ENCODE measurements around the gene TSPAN18. TPM values are rescaled to one million over a fixed set of nuclear protein-coding genes. Genes with fewer than 3 reads are reported as not detected.

Gene TSPAN18
- total RNA-seq, 4 donors from 2014 or later: 27.7 to 70.1 (median 50.2) TPM

DNA sequence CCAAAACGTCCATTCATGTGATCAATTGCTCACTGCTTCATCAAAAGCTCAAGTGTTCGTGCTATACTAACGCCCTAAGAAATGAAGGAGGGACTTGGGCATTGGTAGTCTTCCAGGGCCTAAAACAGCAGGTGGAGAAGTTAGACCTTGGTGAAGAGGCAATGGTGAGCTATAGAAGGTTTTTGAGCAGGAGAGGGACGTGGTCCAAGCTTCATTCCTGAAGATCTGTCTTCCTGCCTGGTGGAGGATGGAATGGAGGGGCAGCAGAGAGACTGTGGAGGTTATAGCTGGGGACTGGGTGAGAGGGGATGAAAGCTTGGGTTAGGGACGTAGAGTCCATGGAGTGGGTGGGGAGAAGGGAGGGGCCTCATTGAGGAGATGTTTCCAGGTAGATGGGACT, 126.2 kb downstream of the TSPAN18 start:
- TF ChIP-seq POLR2A (IDR thresholded peaks at IDR 0.05; ENCODE audit: low read depth): no peak
- no peak for TF ChIP-seq EP300 (IDR thresholded peaks at IDR 0.05)
- TF ChIP-seq POLR2AphosphoS5 (IDR thresholded peaks at IDR 0.05): no peak
- no peak for TF ChIP-seq CTCF (IDR thresholded peaks at IDR 0.05)
- no peak overlapping the region for H3K4me3 ChIP-seq
- intact Hi-C loops (cut with DNase I): no loop called here
- peak overlapping the region; percentile 66 to 95 (median 94) for H3K27ac ChIP-seq (replicated peaks in 1 of 4)
- DNase-seq (ENCODE audit: extremely low spot score): no peak
- H3K36me3 ChIP-seq: no peaks in the 10 kb centered on the region
- 65% methylated on average over 5 of the region's 5 CpGs for WGBS
- H3K27me3 ChIP-seq: no peaks in the 10 kb centered on the region
- H3K9me3 ChIP-seq: no peaks in the 10 kb centered on the region
- H3K4me1 ChIP-seq: peaks cover 42 to 71% (median 68%) of the 10 kb centered on the region in 4 donors

GRCh38 chr11:44853666-44854065, 126.9 kb downstream of the TSPAN18 start:
- 57% methylated on average over 9 of the region's 9 CpGs for WGBS
- no peaks in the 10 kb centered on the region for H3K9me3 ChIP-seq
- H3K27ac ChIP-seq (replicated peaks in 1 of 4): peak overlapping the region; percentile 66 to 95 (median 94)
- intact Hi-C loops (cut with DNase I): no loop called here
- TF ChIP-seq POLR2A (IDR thresholded peaks at IDR 0.05; ENCODE audit: low read depth): no peak
- no peak overlapping the region for H3K4me3 ChIP-seq
- peaks cover 49 to 78% (median 68%) of the 10 kb centered on the region in 4 donors for H3K4me1 ChIP-seq
- no peaks in the 10 kb centered on the region for H3K27me3 ChIP-seq
- no peak for DNase-seq (ENCODE audit: extremely low spot score)
- H3K36me3 ChIP-seq: no peaks in the 10 kb centered on the region

DNA sequence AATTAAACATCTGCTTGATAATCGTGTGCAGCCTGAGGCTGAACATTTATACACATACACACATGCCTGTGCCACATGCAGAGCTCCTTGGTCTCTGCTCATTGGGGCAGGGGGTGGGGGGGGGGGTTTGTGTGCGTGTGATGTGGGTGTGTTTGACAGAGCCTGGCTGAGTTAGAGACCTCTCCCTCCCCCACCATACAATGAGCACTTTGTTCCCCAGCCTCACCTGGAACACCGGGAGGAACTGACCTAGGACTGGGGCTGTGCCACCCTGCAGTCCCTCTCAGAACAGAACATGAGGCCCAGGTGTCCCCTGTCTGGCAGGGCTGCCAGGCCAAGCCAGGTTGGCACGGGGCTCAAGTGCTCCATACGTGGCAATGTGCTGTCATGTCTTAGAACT, 127.3 kb downstream of the TSPAN18 start:
- no peaks in the 10 kb centered on the region for H3K36me3 ChIP-seq
- DNase-seq (ENCODE audit: extremely low spot score): no peak
- H3K4me3 ChIP-seq: no peak overlapping the region
- peak overlapping the region; percentile 66 to 95 (median 94) for H3K27ac ChIP-seq (replicated peaks in 1 of 4)
- WGBS: 45% methylated on average over 5 of the region's 5 CpGs
- intact Hi-C loops (cut with DNase I): no loop called here
- TF ChIP-seq EP300 (IDR thresholded peaks at IDR 0.05): no peak
- no peak for TF ChIP-seq CTCF (IDR thresholded peaks at IDR 0.05)
- TF ChIP-seq POLR2A (IDR thresholded peaks at IDR 0.05; ENCODE audit: low read depth): no peak
- no peak for TF ChIP-seq POLR2AphosphoS5 (IDR thresholded peaks at IDR 0.05)
- no peaks in the 10 kb centered on the region for H3K9me3 ChIP-seq
- no peaks in the 10 kb centered on the region for H3K27me3 ChIP-seq
- H3K4me1 ChIP-seq: peaks cover 50 to 81% (median 69%) of the 10 kb centered on the region in 4 donors

DNA sequence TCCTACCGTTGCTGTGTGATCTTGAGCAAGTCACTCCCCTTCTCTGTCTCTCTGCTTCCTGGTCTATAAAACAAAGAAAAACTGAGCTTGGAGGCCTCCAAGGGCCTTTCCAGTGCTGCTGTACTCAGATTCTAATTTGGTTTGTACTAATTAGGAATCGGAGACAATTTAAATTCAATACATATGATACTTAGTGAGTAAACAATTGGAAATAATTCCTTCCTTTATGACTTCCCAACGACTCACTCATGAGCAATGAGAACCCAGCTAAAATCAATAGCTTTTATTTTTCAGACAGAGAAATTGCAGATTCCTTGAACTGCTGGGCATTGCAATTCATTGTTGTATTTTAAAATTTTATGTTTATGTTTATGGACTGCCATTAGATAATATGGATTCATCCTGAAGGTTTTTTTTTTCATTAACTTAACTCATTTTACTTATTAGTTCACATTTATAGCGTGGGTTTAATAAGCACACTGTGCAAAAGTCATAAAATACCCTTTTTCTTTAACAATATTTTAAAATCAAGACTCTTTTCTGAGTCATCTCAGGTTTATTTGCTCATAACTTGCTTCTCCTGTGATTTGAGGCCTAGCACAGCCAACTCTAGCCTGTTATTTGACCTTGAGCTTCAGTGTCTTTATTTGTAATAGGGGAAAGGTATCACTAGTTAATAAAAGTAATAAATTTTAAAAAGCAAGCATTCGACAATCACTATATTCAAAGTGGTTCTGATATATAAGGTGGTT, 128.2 kb downstream of the TSPAN18 start:
- 77% methylated on average over 5 of the region's 5 CpGs for WGBS
- intact Hi-C loops (cut with DNase I): no loop called here

More for the DNA sequence above, 128.2 kb downstream of the TSPAN18 start:
- Histone ChIP-seq H3K36me3 (peaks cover 0 to 3% (median 0%) of the 10 kb centered on the region in 4 donors), H3K27me3 (no peaks in the 10 kb centered on the region), H3K9me3 (no peaks in the 10 kb centered on the region), H3K27ac (replicated peaks in 1 of 4) (peak overlapping the region; percentile 66 to 95 (median 94)), H3K4me3 (no peak overlapping the region), H3K4me1 (peaks cover 44 to 81% (median 70%) of the 10 kb centered on the region in 4 donors)
- TF ChIP-seq POLR2A (IDR thresholded peaks at IDR 0.05; ENCODE audit: low read depth) (no peak), CTCF (IDR thresholded peaks at IDR 0.05) (no peak), POLR2AphosphoS5 (IDR thresholded peaks at IDR 0.05) (no peak), EP300 (IDR thresholded peaks at IDR 0.05) (no peak)
- no peak for DNase-seq (ENCODE audit: extremely low spot score)
